GM23338 (cell line): Measurements from ENCODE around the gene TYW1.
"Not testable (repeated sequence)": the region's sequence is repeated elsewhere in the genome, so short reads cannot be mapped to it uniquely, and the experiment has no call there.

Source experiments
- CREB1 ChIP-seq: fragments of 250-450 bp; sonication (Bioruptor Pico); IDR thresholded peaks from 2 replicates; pipeline ENCODE4 v1.5.0; 2020; ENCODE audit warnings: low read depth, mild to moderate bottlenecking, moderate library complexity
- EZH2 ChIP-seq: fragments of 200-600 bp; sonication (generic); IDR thresholded peaks from one replicate; pipeline ENCODE4 v1.8.0; 2017; ENCODE audit warnings: antibody characterized with exemption, mild to moderate bottlenecking, low read depth; ENCODE audit not compliant: unreplicated experiment
- EZH2phosphoT487 ChIP-seq: fragments of 200-600 bp; sonication (generic); IDR thresholded peaks from one replicate; pipeline ENCODE4 v1.8.1; 2018; ENCODE audit warnings: antibody characterized with exemption; ENCODE audit not compliant: unreplicated experiment
- NANOG ChIP-seq: IDR thresholded peaks from 2 replicates; pipeline ENCODE4 v1.6.1; 2016; ENCODE audit warnings: antibody characterized with exemption, borderline replicate concordance
- POLR2AphosphoS5 ChIP-seq: IDR thresholded peaks from 2 replicates; pipeline ENCODE4 v1.6.1; 2016; ENCODE audit warnings: antibody characterized with exemption, low read depth
- STAT1 ChIP-seq: IDR thresholded peaks from one replicate; pipeline ENCODE4 v1.6.1; 2016; ENCODE audit warnings: antibody characterized with exemption; ENCODE audit not compliant: unreplicated experiment
- ZNF114 ChIP-seq: fragments of 250-450 bp; sonication (Bioruptor Pico); IDR thresholded peaks from 2 replicates; pipeline ENCODE4 v1.5.0; 2020; ENCODE audit warnings: mild to moderate bottlenecking, moderate library complexity
- ZNF331 ChIP-seq: fragments of 250-450 bp; sonication (Bioruptor Pico); IDR thresholded peaks from 2 replicates; pipeline ENCODE4 v1.5.0; 2020; ENCODE audit warnings: low read depth, mild to moderate bottlenecking, moderate library complexity
- TF ChIP-seq, protein P1 (sequence below), 2 experiments: fragments of 200-600 bp in 1 of 2; sonication (generic) in 1 of 2; conservative IDR thresholded peaks; 2 replicates each; pipeline versions ENCODE4 v1.5.1 to v1.6.1; 2016 to 2017; ENCODE audit warnings: antibody characterized with exemption in 2 of 2, low read depth in 2 of 2, mild to moderate bottlenecking in 2 of 2, moderate library complexity in 1 of 2
- TF ChIP-seq, protein P2 (sequence below): IDR thresholded peaks from 2 replicates; pipeline ENCODE4 v1.6.1; 2016; ENCODE audit warnings: antibody characterized with exemption
- TF ChIP-seq, protein P3 (sequence below): IDR thresholded peaks from one replicate; pipeline ENCODE4 v1.6.1; 2018; ENCODE audit warnings: antibody characterized with exemption; ENCODE audit not compliant: unreplicated experiment
- TF ChIP-seq, protein P4 (sequence below): fragments of 250-450 bp; sonication (Bioruptor Pico); IDR thresholded peaks from 2 replicates; pipeline ENCODE4 v1.5.0; 2020; ENCODE audit warnings: mild to moderate bottlenecking, moderate library complexity

GRCh38 chr7:67223551-67223950, 226.9 kb downstream of the TYW1 start:
- TF ChIP-seq, protein P1, sequence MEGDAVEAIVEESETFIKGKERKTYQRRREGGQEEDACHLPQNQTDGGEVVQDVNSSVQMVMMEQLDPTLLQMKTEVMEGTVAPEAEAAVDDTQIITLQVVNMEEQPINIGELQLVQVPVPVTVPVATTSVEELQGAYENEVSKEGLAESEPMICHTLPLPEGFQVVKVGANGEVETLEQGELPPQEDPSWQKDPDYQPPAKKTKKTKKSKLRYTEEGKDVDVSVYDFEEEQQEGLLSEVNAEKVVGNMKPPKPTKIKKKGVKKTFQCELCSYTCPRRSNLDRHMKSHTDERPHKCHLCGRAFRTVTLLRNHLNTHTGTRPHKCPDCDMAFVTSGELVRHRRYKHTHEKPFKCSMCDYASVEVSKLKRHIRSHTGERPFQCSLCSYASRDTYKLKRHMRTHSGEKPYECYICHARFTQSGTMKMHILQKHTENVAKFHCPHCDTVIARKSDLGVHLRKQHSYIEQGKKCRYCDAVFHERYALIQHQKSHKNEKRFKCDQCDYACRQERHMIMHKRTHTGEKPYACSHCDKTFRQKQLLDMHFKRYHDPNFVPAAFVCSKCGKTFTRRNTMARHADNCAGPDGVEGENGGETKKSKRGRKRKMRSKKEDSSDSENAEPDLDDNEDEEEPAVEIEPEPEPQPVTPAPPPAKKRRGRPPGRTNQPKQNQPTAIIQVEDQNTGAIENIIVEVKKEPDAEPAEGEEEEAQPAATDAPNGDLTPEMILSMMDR (conservative IDR thresholded peaks at IDR 0.05; ENCODE audit: low read depth in 2 of 2) = not testable (repeated sequence)
- TF ChIP-seq ZNF331 (CRISPR knock-in tag); EZH2; POLR2AphosphoS5; ZNF114 (CRISPR knock-in tag); EZH2phosphoT487; CREB1; STAT1; NANOG: not testable (repeated sequence)
- TF ChIP-seq, protein P2, sequence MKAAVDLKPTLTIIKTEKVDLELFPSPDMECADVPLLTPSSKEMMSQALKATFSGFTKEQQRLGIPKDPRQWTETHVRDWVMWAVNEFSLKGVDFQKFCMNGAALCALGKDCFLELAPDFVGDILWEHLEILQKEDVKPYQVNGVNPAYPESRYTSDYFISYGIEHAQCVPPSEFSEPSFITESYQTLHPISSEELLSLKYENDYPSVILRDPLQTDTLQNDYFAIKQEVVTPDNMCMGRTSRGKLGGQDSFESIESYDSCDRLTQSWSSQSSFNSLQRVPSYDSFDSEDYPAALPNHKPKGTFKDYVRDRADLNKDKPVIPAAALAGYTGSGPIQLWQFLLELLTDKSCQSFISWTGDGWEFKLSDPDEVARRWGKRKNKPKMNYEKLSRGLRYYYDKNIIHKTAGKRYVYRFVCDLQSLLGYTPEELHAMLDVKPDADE = not testable (repeated sequence)
- TF ChIP-seq, protein P3, sequence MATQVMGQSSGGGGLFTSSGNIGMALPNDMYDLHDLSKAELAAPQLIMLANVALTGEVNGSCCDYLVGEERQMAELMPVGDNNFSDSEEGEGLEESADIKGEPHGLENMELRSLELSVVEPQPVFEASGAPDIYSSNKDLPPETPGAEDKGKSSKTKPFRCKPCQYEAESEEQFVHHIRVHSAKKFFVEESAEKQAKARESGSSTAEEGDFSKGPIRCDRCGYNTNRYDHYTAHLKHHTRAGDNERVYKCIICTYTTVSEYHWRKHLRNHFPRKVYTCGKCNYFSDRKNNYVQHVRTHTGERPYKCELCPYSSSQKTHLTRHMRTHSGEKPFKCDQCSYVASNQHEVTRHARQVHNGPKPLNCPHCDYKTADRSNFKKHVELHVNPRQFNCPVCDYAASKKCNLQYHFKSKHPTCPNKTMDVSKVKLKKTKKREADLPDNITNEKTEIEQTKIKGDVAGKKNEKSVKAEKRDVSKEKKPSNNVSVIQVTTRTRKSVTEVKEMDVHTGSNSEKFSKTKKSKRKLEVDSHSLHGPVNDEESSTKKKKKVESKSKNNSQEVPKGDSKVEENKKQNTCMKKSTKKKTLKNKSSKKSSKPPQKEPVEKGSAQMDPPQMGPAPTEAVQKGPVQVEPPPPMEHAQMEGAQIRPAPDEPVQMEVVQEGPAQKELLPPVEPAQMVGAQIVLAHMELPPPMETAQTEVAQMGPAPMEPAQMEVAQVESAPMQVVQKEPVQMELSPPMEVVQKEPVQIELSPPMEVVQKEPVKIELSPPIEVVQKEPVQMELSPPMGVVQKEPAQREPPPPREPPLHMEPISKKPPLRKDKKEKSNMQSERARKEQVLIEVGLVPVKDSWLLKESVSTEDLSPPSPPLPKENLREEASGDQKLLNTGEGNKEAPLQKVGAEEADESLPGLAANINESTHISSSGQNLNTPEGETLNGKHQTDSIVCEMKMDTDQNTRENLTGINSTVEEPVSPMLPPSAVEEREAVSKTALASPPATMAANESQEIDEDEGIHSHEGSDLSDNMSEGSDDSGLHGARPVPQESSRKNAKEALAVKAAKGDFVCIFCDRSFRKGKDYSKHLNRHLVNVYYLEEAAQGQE = not testable (repeated sequence)
- TF ChIP-seq, protein P4, sequence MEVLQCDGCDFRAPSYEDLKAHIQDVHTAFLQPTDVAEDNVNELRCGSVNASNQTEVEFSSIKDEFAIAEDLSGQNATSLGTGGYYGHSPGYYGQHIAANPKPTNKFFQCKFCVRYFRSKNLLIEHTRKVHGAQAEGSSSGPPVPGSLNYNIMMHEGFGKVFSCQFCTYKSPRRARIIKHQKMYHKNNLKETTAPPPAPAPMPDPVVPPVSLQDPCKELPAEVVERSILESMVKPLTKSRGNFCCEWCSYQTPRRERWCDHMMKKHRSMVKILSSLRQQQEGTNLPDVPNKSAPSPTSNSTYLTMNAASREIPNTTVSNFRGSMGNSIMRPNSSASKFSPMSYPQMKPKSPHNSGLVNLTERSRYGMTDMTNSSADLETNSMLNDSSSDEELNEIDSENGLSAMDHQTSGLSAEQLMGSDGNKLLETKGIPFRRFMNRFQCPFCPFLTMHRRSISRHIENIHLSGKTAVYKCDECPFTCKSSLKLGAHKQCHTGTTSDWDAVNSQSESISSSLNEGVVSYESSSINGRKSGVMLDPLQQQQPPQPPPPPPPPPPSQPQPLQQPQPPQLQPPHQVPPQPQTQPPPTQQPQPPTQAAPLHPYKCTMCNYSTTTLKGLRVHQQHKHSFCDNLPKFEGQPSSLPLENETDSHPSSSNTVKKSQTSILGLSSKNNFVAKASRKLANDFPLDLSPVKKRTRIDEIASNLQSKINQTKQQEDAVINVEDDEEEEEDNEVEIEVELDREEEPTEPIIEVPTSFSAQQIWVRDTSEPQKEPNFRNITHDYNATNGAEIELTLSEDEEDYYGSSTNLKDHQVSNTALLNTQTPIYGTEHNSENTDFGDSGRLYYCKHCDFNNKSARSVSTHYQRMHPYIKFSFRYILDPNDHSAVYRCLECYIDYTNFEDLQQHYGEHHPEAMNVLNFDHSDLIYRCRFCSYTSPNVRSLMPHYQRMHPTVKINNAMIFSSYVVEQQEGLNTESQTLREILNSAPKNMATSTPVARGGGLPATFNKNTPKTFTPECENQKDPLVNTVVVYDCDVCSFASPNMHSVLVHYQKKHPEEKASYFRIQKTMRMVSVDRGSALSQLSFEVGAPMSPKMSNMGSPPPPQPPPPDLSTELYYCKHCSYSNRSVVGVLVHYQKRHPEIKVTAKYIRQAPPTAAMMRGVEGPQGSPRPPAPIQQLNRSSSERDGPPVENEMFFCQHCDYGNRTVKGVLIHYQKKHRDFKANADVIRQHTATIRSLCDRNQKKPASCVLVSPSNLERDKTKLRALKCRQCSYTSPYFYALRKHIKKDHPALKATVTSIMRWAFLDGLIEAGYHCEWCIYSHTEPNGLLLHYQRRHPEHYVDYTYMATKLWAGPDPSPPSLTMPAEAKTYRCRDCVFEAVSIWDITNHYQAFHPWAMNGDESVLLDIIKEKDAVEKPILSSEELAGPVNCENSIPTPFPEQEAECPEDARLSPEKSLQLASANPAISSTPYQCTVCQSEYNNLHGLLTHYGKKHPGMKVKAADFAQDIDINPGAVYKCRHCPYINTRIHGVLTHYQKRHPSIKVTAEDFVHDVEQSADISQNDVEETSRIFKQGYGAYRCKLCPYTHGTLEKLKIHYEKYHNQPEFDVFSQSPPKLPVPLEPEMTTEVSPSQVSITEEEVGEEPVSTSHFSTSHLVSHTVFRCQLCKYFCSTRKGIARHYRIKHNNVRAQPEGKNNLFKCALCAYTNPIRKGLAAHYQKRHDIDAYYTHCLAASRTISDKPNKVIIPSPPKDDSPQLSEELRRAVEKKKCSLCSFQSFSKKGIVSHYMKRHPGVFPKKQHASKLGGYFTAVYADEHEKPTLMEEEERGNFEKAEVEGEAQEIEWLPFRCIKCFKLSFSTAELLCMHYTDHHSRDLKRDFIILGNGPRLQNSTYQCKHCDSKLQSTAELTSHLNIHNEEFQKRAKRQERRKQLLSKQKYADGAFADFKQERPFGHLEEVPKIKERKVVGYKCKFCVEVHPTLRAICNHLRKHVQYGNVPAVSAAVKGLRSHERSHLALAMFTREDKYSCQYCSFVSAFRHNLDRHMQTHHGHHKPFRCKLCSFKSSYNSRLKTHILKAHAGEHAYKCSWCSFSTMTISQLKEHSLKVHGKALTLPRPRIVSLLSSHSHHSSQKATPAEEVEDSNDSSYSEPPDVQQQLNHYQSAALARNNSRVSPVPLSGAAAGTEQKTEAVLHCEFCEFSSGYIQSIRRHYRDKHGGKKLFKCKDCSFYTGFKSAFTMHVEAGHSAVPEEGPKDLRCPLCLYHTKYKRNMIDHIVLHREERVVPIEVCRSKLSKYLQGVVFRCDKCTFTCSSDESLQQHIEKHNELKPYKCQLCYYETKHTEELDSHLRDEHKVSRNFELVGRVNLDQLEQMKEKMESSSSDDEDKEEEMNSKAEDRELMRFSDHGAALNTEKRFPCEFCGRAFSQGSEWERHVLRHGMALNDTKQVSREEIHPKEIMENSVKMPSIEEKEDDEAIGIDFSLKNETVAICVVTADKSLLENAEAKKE (CRISPR knock-in tag) = not testable (repeated sequence)
